Dedifferentiated amniotic fluid mesenchymal stem cell (primary cell): Measurements from ENCODE around the gene NOX4.
"Not testable (repeated sequence)": the region's sequence is repeated elsewhere in the genome, so short reads cannot be mapped to it uniquely, and the experiment has no call there.

ENCODE experiments used
- DNase-seq: peaks from one replicate; pipeline ENCODE4 v3.0.0-alpha.2; 2016; ENCODE audit errors: extremely low spot score

The NOX4 gene

DNA sequence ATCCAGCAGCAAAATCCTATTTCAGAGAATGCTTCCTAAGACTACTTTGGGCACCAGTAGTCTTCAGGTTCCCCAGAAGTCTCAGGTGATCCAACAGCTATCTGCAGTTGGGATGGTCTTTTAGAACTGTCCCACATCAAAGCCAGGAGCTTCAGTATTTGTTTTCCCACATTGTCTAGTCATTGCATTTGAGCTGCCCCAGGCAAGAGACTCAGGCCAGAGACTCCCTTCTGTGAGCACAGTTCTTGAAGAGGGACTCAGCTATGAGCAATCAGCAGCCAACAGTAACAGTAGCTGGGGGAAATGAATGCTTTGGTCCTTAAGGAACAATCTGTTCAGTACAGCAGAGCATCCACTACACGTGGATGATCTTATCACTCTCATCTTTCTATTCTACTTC is 188.1 kb downstream of the NOX4 start:
- DNase-seq = not testable (repeated sequence)

DNA sequence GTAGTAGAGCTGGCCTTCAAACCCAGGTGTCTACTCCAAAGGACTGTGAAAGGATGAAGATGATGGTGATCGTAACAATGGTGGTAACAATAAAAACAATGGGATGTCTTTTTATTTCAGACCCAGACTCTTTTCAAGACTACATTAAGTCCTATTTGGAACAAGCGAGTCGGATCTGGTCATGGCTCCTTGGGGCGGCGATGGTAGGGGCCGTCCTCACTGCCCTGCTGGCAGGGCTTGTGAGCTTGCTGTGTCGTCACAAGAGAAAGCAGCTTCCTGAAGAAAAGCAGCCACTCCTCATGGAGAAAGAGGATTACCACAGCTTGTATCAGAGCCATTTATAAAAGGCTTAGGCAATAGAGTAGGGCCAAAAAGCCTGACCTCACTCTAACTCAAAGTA is 196.2 kb downstream of the NOX4 start:
- not testable (repeated sequence) for DNase-seq

DNA sequence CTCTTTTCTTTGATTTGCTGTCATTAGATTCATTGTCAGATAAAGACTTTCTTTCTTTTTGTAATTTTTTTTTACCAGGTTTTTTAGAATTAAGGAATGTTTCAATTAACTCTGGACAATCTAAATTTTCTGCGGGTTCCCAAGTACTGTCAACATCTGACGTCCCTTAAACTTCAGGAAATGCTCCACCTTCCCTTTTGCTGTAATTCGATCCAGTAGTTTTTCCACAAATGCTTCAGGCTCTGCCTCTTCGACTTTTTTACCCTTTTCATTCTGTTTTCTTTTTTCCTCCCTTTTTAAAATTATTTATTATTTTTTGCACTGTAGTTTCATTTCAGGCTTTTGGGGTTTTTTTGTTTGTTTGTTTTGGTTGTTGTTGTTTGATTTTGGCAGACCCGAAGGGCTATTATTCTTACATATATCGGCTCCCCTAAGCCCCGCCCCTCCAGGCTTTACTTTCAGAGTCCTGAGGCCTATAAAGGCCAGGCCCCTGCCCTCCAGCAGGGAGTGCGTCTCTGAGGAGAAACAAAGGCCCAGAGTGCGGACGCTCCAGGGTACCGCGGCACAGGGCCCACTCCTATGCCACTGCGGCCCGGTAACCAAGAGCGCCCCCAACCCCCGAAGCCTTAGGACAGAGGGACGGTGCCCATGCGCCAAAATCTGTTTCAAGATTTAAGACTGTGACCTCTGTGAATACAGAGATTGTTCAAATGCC is 197.1 kb downstream of the NOX4 start:
- no peak for DNase-seq

DNA sequence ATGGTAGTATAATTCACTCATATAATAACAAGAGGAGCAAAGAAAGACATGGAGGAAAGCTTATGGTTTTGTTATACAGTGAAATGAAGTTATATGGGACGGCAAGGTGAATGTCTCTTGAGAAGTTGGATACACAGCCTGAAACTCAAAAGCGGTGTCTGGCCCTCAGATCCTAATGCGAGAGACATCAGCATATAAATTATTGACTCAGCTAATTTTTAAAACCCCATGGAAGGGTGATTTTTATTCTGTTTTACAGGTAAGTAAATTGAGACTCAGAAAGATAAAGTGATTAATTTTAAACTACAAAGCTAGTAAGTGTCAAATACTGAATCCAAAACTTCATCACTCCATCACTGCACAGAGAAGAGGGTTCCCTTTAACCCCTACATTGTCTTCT is 203.2 kb downstream of the NOX4 start:
- not testable (repeated sequence) for DNase-seq

DNA sequence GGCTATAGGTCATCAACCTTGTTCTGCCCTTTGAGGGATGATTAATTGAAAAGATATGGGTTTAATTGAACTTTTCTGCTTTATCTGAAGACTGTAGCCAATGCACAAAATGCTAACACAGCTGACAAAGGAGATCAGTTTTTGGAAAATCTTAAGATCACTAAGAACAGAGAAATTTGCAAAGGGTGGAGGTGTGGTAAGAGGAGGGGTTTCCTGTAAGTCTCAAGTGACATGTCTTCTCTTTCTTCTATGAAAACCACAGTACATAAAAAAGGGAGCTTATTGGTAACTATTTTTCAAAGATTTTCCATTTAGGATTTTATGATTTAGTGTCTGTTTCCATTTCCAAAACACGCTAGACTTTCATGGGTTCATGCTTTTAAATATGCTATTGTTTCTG is 204.6 kb downstream of the NOX4 start:
- not testable (repeated sequence) for DNase-seq

DNA sequence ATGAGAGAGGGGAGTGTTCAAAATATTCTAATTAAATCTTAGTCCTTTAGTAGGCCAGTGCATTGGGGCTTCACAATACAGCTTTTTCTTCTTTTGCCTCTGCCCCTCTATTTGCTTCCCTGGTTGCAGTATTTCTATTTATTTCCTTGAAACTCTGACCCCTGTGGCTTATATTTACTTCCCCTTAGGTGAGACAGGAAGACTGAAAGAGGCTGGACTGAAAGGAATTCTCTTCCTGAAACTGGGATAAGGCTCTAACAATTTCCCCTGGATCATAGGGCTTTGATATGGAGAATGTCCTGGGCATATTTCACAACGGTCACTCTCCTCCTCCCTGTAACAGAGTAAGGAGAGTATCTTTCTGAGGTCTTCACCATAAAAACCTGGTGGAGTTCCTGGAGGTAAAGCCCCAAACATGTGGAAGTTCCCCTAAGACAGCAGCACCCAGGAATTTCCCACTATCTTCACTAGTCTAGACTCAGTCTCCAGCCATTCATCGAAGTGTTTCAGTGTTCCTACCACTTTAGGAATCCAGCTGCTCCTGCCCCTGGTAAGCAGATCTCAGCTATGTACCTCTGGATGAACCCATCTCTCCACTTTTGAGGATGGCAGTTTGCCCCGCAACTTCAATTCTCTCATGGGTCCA is 210.0 kb downstream of the NOX4 start:
- DNase-seq = not testable (repeated sequence)

DNA sequence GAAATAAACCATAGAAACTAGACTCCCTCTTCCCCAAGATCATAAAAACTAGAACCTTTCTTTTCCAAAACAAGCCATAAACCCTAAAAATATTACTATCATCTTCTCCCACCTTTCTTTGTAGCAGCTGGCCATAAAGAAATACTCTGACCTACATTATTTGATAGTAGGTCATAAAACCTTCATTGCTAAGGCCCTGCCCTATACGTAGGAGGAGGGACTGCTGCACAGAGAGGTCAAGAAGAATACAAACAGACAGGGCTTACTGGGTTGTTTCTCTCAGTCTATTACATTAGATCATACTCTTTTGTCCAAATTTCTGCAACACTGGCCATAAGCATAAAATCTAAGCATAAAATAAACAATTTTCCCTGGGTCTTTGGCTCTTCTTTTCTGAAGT is 212.0 kb downstream of the NOX4 start:
- DNase-seq = no peak

DNA sequence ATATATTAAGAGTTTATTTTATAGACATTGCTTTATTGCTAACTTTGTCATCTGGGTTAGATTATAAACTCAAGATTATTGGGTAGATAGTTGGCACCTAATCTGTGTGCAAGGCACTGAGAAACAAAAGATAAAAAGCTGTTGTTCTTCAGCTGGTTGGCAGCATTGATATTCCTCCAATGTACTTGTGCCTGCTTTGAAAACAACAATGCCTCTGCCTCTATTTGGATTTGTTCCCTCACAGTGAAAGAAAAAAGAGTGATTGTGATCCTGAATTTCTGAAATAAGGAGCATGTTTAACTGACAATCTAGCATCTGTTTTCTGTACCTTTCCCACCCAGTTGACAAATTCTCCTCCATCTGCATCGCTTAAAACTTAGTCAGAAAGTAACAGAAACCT is 215.2 kb downstream of the NOX4 start:
- DNase-seq = no peak
